ENCODE data around the gene STK32C.

STK32C gene

DNA sequence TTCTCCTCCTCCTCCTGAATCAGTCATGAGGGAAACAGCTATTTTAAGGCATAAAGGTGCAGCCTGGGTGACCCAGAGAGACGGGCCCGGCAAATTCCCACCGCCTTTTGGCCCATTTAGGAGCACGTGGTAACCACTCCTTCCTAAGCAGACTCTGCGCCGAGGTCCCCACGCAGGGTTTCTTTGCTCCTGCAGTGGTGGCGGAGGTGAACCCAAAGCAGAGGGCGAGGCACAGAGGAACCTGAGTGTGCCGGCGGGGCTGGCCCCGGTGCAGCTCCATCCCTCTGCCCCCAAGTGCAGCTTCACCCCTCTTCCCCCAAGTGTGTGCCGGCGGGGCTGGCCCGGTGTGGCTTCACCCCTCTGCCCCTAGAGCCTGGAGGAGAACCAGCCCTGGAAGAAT, 70.4 kb downstream of the STK32C start:
- H3K36me3 Mint-ChIP-seq: no peaks in the 10 kb centered on the region
- H3K4me3 Mint-ChIP-seq: no peak overlapping the region
- no peak for DNase-seq
- H3K9me3 Mint-ChIP-seq: no peaks in the 10 kb centered on the region
- no peak for ATAC-seq (replicated peaks)
- no peaks in the 10 kb centered on the region for H3K27me3 Mint-ChIP-seq
- H3K27ac Mint-ChIP-seq: no peak overlapping the region
- peaks cover 6 to 7% of the 10 kb centered on the region in 2 donors for H3K4me1 Mint-ChIP-seq

DNA sequence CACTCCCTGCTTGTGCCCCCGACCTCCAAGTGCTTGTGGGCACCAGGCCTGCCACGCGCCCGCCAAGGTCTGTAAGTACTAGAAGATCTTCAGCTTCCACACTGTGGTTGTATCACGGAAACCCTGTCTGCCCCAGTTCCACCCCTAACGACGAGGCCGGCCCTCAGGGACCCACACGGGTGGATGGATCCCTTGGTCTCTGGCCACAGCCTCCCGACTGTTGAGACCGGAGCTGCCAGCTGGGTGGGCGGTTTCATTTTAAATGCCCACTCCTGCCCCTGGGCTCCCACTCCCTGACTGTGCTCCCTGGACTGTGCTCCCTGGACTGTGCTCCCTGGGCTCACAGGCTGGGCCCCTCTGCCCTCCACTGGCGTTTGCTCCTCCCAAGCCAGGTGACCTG, 70.9 kb downstream of the STK32C start:
- Mint-ChIP-seq H3K4me1 (peaks cover 11 to 13% of the 10 kb centered on the region in 2 donors), H3K4me3 (no peak overlapping the region), H3K27ac (no peak overlapping the region), H3K27me3 (no peaks in the 10 kb centered on the region), H3K9me3 (no peaks in the 10 kb centered on the region), H3K36me3 (no peaks in the 10 kb centered on the region)
- no peak for ATAC-seq (replicated peaks)
- DNase-seq: no peak

DNA sequence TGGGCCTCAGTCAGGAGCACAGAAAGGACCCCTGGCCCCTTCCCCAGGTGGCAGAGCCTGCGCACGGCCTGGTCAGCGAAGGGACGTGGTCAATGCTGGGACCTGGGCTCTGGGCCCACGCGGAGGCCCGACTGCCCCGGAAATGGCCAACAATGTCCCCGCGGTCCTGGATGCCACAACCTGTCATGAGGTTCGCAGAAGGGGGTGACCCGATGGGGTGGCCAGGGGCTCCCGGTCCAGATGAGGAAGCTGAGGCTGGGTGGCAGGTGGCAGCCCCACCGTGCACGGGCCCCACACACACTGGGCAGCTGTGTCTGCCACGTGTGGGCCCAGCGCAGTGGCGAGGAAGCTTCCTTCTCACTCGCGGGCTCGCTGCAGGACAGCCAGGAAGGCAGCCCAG, 71.6 kb downstream of the STK32C start:
- H3K4me1 Mint-ChIP-seq: peaks cover 14 to 17% of the 10 kb centered on the region in 2 donors
- no peaks in the 10 kb centered on the region for H3K9me3 Mint-ChIP-seq
- ATAC-seq (replicated peaks) (no peak), DNase-seq (no peak)
- H3K36me3 Mint-ChIP-seq: no peaks in the 10 kb centered on the region
- no peak overlapping the region for H3K27ac Mint-ChIP-seq
- H3K27me3 Mint-ChIP-seq: no peaks in the 10 kb centered on the region
- no peak overlapping the region for H3K4me3 Mint-ChIP-seq

- DNase-seq (no peak), ATAC-seq (replicated peaks) (no peak)
- Mint-ChIP-seq H3K36me3 (no peaks in the 10 kb centered on the region), H3K4me3 (no peak overlapping the region), H3K27ac (no peak overlapping the region), H3K4me1 (peaks cover 19 to 21% of the 10 kb centered on the region in 2 donors), H3K27me3 (no peaks in the 10 kb centered on the region), H3K9me3 (no peaks in the 10 kb centered on the region)
These were observed 72.9 kb downstream of the STK32C start for GRCh38 chr10:132234860-132235259.

DNA sequence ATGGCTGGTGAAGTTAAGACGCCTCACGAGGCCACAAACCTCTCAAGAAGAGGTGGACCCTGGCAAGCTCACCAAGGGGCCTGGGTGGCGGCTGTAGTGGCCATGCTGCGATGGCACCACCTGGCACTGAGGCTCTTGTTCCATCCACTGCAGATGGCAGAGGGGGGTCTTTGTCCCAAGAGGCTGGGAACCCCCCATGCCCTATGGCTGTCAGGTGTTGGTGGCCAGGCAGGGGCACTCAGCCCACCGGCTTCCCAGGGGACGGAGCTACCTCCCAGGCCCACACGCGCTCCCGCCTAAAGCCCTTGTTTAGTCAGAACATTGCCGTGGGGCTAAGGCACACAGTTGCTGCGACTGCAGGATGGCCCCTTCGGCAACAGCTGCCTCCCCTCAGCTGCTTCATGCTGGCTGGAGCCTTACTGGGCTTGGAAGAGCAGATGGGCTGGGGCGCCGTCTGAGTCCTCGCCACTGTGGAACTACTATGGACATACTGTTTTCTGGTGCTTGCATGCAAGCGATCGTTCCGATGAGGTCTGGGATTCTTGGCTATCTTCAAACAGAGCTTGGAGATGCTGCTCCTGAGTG, 74.2 kb downstream of the STK32C start:
- ATAC-seq (replicated peaks) (no peak), DNase-seq (no peak)
- H3K9me3 Mint-ChIP-seq: no peaks in the 10 kb centered on the region
- no peaks in the 10 kb centered on the region for H3K36me3 Mint-ChIP-seq
- H3K27ac Mint-ChIP-seq: no peak overlapping the region
- H3K4me3 Mint-ChIP-seq: peak overlapping the region in 1 of 2 donors; percentile 17
- H3K4me1 Mint-ChIP-seq: peaks cover 25 to 28% of the 10 kb centered on the region in 2 donors
- H3K27me3 Mint-ChIP-seq: no peaks in the 10 kb centered on the region

DNA sequence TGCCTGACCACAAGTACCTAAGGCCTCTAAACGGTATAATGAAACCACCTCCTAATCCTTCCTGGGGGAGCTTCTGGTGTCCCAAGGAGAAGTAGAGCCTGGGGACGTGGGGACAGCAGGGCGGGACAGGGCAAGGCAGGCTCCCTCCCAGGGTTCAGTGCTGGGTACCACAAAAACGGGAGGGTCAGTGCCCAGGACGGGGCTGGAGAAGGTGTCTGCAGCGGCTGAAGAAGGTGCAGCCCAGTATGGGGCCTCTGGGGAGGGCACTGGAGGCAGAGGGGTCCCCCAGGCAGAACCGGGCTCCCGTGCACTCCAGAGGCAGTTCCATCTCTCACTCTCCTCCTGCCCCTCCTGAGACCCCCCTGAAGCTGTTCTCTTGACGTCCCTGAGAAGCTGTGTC, 74.8 kb downstream of the STK32C start:
- peak overlapping the region; percentile 86 for H3K27ac Mint-ChIP-seq
- no peaks in the 10 kb centered on the region for H3K9me3 Mint-ChIP-seq
- peaks cover 25 to 28% of the 10 kb centered on the region in 2 donors for H3K4me1 Mint-ChIP-seq
- H3K4me3 Mint-ChIP-seq: peak overlapping the region; percentile 40 to 73
- H3K36me3 Mint-ChIP-seq: no peaks in the 10 kb centered on the region
- ATAC-seq (replicated peaks): no peak
- no peak for DNase-seq
- H3K27me3 Mint-ChIP-seq: no peaks in the 10 kb centered on the region

DNA sequence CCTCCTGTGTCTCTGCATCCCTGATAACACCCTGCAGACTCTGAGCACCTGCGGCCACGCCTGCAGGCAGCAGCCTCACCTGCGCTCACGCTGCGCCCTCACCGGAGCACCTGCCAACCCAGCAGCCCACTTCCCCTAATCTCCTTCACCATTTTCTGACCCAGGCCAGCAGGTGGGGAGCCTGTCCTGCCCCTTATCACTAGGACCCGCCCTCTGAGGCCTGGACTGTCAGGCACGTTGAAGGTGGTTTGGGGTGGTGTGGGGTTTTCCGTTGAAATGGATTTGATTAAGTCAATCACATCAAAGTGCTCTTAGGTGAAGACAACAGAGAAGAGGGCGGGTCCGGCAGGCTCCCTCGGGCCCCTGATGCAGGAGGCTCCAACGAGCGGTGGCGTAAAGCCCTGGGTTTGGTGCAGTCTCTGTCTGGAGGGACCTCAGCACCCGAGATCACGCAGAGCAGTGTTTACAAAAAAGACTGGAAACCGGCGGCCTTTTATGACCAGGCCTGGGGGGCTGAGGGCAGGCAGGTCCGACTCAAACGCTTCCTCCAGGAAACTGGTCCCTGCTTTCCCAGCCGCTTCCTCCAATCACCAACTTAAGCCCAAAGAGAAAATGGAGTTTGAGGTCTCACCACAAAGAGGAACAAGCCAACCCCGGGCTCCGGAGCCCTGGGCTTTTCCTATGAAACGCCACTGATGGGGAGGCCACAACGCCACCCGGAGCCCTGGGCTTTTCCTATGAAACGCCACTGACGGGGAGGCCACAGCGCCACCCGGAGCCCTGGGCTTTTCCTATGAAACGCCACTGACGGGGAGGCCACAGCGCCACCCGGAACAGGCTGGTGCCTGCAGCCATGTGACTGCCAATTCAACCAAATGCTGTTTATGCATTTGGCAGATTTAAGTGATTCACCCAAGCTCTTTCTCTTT, 75.5 kb downstream of the STK32C start:
- peak; percentile 6 to 82 for ATAC-seq (replicated peaks)

GRCh38 chr10:132231656-132232022, 76.1 kb downstream of the STK32C start:
- H3K4me1 Mint-ChIP-seq: peaks cover 25 to 28% of the 10 kb centered on the region in 2 donors
- peak overlapping the region; percentile 81 for H3K27ac Mint-ChIP-seq
- peaks cover 0 to 6% of the 10 kb centered on the region in 2 donors for H3K36me3 Mint-ChIP-seq
- H3K4me3 Mint-ChIP-seq: no peak overlapping the region
- ATAC-seq (replicated peaks) (no peak), DNase-seq (no peak)
- H3K27me3 Mint-ChIP-seq: no peaks in the 10 kb centered on the region
- no peaks in the 10 kb centered on the region for H3K9me3 Mint-ChIP-seq

More for the DNA sequence above, 75.5 kb downstream of the STK32C start:
- Mint-ChIP-seq H3K36me3 (peaks cover 0 to 3% of the 10 kb centered on the region in 2 donors), H3K9me3 (no peaks in the 10 kb centered on the region), H3K4me1 (peaks cover 25 to 28% of the 10 kb centered on the region in 2 donors), H3K27ac (peak overlapping the region; percentile 86), H3K4me3 (peak overlapping the region; percentile 40 to 73), H3K27me3 (no peaks in the 10 kb centered on the region)
- peak; percentile 49 for DNase-seq

GRCh38 chr10:132230557-132231210, 77.1 kb downstream of the STK32C start:
- no peak overlapping the region for H3K27ac Mint-ChIP-seq
- H3K4me1 Mint-ChIP-seq: peaks cover 25 to 28% of the 10 kb centered on the region in 2 donors
- DNase-seq (no peak), ATAC-seq (replicated peaks) (no peak)
- peak overlapping the region; percentile 76 to 83 for H3K4me3 Mint-ChIP-seq
- H3K27me3 Mint-ChIP-seq: no peaks in the 10 kb centered on the region
- H3K36me3 Mint-ChIP-seq: peaks cover 0 to 6% of the 10 kb centered on the region in 2 donors
- no peaks in the 10 kb centered on the region for H3K9me3 Mint-ChIP-seq

DNA sequence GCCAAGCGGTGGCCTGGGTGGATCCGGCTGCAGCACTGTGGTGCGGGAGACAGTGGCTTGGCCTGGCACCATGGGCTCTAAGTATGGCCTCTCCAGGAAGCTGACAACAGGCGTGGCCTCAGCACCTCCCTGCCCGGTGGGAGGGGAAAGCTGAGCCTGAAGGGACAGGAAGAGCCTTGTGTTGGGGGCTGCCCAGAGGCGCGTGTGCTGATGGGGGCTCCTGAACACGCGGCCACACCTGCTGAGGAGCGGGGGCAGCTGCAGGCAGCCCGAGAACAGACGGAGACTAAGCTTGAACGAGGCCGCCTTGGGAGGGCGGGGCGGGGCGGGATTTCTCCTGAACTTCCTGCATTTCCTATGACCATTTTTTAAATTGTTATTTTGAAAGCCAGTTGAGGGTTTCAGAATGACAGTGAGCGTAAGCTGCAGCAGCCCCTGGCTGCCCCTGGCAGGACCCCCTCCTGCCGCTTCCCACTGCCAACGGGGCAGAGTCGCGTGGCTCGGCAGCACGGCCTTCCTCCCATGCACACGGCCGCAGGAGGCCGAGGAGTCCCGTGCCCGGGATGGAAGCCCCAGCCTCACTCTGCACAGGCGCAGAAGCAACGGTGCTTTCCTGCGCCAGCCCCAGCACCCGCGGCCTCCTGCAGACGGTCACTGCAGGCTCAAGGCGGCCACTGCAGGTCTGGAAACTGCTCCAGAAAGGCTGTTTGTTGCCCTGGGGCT, 77.8 kb downstream of the STK32C start:
- Mint-ChIP-seq H3K9me3 (no peaks in the 10 kb centered on the region), H3K36me3 (peaks cover 1 to 6% of the 10 kb centered on the region in 2 donors), H3K27ac (peak overlapping the region; percentile 65), H3K4me3 (peak overlapping the region; percentile 76 to 83), H3K27me3 (no peaks in the 10 kb centered on the region), H3K4me1 (peaks cover 25 to 28% of the 10 kb centered on the region in 2 donors)
- no peak for DNase-seq
- peak; percentile 52 to 78 for ATAC-seq (replicated peaks)

GRCh38 chr10:132229096-132229495, 78.7 kb downstream of the STK32C start:
- ATAC-seq (replicated peaks): no peak
- Mint-ChIP-seq H3K4me3 (peak overlapping the region in 1 of 2 donors; percentile 13), H3K36me3 (peaks cover 3 to 9% of the 10 kb centered on the region in 2 donors), H3K4me1 (peaks cover 25 to 28% of the 10 kb centered on the region in 2 donors), H3K9me3 (no peaks in the 10 kb centered on the region), H3K27ac (peak overlapping the region; percentile 59), H3K27me3 (no peaks in the 10 kb centered on the region)
- no peak for DNase-seq

DNA sequence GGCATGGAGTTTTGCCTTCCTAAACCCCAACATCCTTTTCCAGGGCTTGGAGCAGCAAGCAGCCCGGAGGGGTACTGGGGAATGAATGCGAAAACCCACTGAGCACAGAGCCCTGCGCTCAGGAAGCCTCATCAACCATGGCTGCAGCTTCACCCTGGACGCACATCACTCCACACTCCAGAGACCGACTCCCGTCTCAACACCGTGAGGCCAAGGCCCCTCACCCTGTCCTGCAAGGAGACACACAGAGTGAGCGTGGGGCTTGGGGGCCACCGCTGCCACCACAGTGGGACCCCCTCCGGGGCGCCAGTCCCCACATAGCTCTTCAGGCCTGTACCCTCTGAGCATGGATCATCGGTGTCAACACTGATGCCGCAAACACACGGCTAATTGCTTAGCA, 79.1 kb downstream of the STK32C start:
- no peaks in the 10 kb centered on the region for H3K27me3 Mint-ChIP-seq
- no peaks in the 10 kb centered on the region for H3K9me3 Mint-ChIP-seq
- peaks cover 28 to 29% of the 10 kb centered on the region in 2 donors for H3K4me1 Mint-ChIP-seq
- no peak for ATAC-seq (replicated peaks)
- DNase-seq: no peak
- H3K27ac Mint-ChIP-seq: peak overlapping the region; percentile 59
- H3K4me3 Mint-ChIP-seq: no peak overlapping the region
- H3K36me3 Mint-ChIP-seq: peaks cover 3 to 9% of the 10 kb centered on the region in 2 donors

- no peak overlapping the region for H3K4me3 Mint-ChIP-seq
- no peak for ATAC-seq (replicated peaks)
- H3K4me1 Mint-ChIP-seq: peaks cover 28 to 32% of the 10 kb centered on the region in 2 donors
- no peak for DNase-seq
- H3K9me3 Mint-ChIP-seq: no peaks in the 10 kb centered on the region
- H3K27me3 Mint-ChIP-seq: no peaks in the 10 kb centered on the region
- no peak overlapping the region for H3K27ac Mint-ChIP-seq
- H3K36me3 Mint-ChIP-seq: peaks cover 3 to 9% of the 10 kb centered on the region in 2 donors
These were observed 79.8 kb downstream of the STK32C start for GRCh38 chr10:132227851-132228390.

Measured in stimulated activated naive B cell treated with anti-CD40 and anti-IgM and Interleukin-4, amounts not matched to agents 10 μg/mL and 1 μg/mL and 100 μg/mL, for 72 hours (primary cell).